ENCODE measurements around the gene EEPD1.

EEPD1 gene

DNA sequence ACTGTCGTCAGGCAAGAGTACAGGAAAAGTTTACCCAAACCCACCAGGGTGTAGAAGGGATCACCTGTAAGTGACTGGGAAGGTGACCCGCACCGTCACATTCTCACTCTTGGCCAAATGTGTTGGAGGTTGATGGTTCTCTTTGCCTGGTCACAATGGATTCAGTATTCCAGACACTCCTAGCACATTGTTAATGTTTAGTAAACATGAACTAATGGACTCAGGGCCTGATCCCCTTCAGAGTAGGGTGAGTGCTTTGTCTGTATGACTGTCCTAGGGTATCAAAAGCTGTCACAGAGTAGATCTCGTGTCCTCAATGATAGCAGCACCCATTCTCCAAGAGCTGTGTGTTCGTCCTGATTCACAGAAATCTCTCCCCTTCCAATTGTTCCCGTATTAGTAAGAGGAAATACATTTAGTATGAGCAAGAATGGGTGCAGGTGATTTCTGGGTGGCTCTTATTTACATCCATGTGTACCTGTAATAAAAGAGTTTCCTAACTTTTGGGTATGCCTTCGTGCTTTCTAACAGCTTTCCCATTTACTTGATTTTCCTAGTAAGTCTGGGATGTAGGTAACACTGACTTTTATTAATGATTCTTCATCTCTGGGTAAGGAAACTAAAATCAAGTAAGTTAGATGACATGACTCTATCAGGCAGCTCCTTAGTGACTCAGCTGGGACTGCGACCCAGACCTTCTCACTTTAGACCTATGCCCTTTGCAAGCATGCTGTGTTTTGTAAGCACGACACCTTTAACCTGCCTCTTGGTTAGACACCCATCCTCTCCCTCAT, 4.7 kb downstream of the EEPD1 start:
- DNase-seq = no peak

DNA sequence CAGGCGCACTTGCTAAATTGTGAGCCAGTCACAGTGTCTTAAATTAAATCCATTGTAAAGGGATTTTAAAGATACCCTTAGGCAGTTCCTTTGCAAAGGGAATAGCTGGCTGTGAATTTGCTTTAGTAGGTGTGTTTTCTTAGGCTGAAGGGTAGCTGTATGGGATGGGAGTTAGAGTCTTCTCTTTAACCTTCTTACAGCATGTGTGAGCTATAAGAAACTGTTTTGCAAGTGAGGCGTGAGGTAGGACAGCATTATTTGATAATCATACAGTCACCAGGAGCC, 5.2 kb downstream of the EEPD1 start:
- no peak for DNase-seq

DNA sequence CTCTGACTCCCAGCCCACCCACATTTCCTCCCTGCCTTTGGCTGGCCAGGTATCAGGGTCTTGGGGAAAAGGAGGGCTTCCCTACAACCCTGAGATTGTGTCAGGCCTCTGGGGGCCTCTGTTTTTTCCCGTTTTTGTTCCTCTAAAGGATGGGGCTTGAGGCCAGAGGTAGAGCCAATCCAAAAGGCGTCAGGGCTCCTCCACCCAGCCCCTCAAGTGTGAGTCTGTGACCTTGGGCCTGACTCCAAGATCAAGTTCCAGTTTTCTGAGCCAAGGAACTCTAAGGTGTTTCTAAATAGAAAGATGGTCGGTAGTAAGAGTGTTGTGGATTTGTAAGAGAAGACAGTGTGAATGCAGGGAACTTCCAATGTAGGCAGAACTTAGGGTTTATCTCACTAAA, 6.6 kb downstream of the EEPD1 start:
- no peak for DNase-seq

GRCh38 chr7:36160313-36160712, 7.3 kb downstream of the EEPD1 start:
- no peak for DNase-seq

DNA sequence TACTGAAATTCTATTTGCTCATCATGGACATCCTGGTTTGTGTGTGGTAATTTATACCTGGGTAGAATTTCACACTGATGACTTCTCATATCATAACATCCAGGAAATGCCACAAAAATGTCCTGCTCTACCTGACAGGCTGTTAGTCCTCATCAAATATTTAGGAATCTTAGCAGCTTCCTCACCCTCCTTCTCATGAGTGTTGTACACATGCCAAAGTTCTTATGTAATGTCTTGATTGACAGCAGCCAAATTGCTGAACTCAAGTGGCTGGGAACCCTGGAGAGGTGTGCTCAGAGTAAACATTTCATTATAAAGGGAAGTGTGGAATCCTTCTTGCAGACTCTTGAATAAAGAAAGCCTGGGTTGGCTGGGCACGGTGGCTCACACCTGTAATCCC, 8.9 kb downstream of the EEPD1 start:
- DNase-seq = no peak

- DNase-seq = no peak
Observed at GRCh38 chr7:36165059-36165458, 12.0 kb downstream of the EEPD1 start.

GRCh38 chr7:36165802-36166201, 12.7 kb downstream of the EEPD1 start:
- no peak for DNase-seq

- DNase-seq = no peak
Observed at GRCh38 chr7:36167403-36168050, 14.5 kb downstream of the EEPD1 start.

- DNase-seq = no peak
Observed at GRCh38 chr7:36171503-36171902, 18.4 kb downstream of the EEPD1 start.

DNA sequence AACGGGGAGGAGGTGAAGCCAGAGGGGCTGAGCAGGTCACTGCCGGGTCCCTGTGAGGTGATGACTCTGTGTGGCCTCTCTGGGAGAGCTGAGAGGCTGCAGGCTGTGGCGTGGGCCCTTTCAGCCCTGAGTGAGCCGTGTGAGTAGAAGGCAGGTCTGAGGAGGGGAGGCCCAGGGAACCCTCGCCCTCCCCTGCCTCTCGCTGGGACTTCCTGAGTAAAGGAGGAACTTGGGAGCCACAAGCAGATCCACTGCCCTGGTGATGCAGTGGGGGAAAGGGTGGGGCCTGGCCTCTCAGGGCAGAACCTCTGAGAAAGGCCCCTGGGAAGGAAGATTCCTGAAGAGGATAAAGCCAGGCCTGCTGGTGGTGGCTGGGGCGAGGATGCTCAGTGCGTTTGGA, 22.8 kb downstream of the EEPD1 start:
- DNase-seq = no peak

GRCh38 chr7:36176697-36177096, 23.6 kb downstream of the EEPD1 start:
- DNase-seq = no peak

DNA sequence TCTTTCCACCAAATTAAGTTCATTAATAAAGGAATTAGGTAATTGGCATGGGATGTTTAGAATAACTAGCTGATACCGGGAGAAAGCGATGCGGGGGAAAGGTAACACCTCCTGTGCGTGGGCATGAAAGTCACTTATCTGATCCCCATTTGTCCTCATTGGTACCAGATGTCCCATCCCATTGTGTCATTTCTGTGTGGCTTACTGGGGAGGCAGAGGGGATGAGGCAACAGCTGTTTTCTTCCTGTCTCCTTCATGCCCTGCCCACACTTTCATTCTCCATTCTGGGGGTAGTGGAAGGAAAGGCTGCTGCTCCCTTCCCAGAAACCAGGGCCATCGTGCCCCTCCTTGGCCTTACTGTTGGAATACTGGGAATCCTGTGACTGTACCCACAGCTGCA, 27.1 kb downstream of the EEPD1 start:
- DNase-seq = no peak

- DNase-seq = no peak
Observed at GRCh38 chr7:36181668-36182067, 28.6 kb downstream of the EEPD1 start.

GRCh38 chr7:36182854-36183604, 30.0 kb downstream of the EEPD1 start:
- no peak for DNase-seq

GRCh38 chr7:36185092-36185491, 32.0 kb downstream of the EEPD1 start:
- no peak for DNase-seq

- no peak for DNase-seq
Observed at GRCh38 chr7:36185756-36186155, 32.7 kb downstream of the EEPD1 start.

DNA sequence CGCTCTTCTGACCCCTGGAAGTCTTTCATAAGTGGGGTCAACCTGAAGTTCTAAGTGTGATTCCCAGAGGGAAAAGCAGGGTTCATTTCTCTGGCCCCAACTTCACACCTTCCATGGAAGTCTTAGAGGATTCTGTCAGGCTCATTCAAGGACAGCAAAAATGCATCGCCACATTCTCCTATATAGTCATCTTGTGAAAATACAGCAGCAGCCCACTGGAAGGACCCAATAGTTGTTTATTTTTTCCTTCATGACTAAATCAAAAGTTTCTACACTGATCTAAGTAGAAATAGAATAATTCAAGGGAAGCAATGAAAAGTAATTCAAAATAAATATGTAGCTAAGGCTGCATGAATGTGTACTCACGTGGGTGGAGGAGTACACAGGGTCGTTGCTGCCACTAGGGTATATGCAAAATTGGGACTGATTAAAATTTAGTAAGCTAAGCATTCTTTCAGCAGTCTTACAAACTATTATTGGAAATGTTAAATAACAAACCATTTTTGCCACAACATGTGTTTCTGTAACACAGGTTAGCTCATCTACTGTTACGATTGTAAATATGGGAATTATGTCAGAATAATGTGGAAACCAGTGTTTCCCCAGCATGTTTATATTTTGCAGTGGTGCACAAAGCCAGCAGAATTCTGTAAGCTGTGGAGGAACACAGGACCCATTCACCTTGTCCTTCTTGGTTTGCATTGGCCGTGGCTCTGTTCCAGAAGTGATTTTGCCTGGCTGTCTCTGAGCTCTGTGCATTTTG, 33.5 kb downstream of the EEPD1 start:
- DNase-seq = no peak

GRCh38 chr7:36188266-36188665, 35.2 kb downstream of the EEPD1 start:
- DNase-seq = no peak

GRCh38 chr7:36188906-36189305, 35.9 kb downstream of the EEPD1 start:
- DNase-seq = no peak

DNA sequence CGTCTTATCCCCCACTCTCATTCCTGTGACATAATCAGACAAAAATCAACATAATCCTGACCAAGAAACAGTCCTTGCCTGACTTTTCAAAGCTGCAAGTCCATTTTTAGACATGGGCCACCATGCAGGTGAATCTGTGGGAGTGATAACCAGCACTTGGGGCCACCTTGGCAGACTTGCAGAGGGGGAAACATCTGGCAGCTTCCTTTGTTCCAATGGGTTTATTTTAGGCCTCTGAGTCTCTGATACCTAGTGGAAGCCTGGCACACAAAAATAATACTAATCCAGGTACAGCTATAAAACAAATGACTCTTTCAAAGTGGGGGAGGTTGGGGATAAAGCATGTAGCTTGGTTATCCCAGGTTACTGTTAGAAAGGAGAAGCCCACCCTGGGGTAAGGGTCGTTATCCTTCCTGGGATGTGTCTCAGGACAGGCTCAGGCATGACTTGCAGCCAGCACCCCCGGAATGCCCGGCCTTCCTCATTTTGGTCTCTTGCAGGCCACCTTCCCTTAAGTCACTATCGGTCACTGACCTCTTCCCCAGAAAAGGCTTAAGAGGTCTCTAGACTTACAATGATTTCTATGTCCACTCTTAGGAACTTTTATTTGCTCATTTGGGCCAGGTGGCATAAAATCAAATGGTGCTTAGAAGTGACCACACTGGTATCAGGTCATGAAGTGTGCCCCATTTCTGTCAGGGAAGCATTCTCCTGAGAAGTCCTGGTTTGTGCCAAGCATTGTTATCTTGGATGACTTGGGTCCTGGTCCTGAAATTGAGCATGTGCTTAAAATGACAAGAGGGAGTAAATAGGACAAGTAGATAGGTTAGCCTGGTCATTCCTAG, 37.6 kb downstream of the EEPD1 start:
- no peak for DNase-seq

DNA sequence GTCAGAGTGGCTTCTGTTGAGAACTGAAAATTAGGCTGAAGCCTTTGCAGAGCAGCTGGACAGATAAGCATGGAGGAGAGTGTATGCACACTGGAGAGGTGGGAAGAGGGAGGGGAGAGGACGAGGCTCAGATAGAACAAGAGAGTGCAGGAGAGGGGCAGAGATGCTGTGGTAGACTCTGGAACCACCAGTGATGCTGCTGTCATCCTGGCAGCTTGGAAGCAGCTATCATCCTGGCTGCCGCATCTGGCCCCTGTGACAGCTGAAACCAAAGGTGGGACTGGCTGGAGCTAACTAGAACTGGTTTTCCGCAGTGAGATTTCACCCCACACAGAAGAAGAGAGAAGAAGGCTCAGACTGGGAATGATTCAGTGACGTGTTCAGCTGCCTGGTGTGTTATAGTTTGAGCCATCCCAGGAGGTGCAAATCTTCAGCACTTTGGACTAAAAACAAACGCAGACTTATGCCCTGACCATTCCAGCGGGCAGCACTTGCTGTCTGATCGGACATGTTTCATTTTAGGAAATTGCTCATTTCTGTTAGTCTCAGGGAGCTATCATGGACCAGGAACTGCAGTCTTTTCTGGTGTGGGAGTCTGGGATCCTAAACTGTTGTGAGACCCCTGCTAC, 38.4 kb downstream of the EEPD1 start:
- no peak for DNase-seq

All from DMS79 treated with DMSO at 0.1 percent for 48 hours (cell line).